IgD-negative memory B cell (primary cell): Measurements from ENCODE around the gene PRELID3B. TPM values are rescaled to one million over a fixed set of nuclear protein-coding genes. Genes with fewer than 3 reads are reported as not detected.

ENCODE experiments used
- H3K27ac Mint-ChIP-seq, 3 donors: one replicate each; pipeline ENCODE4 v1.8.0; 2020 to 2022; ENCODE audit warnings: mild to moderate bottlenecking in 3 of 3, mixed read lengths in 3 of 3, moderate library complexity in 1 of 3
- H3K27me3 Mint-ChIP-seq: one replicate; pipeline ENCODE4 v1.8.0; 2021; ENCODE audit warnings: mixed read lengths
- H3K36me3 Mint-ChIP-seq: one replicate; pipeline ENCODE4 v1.8.0; 2020; ENCODE audit warnings: mild to moderate bottlenecking, mixed read lengths
- H3K4me1 Mint-ChIP-seq, 3 donors: one replicate each; pipeline ENCODE4 v1.8.0; 2020 to 2022; ENCODE audit warnings: mixed read lengths in 3 of 3, mild to moderate bottlenecking in 1 of 3
- H3K4me3 Mint-ChIP-seq, 4 donors: one replicate each; pipeline ENCODE4 v1.8.0; 2020 to 2022; ENCODE audit warnings: mild to moderate bottlenecking in 4 of 4, mixed read lengths in 4 of 4, moderate library complexity in 3 of 4
- H3K9me3 Mint-ChIP-seq, 3 donors: one replicate each; pipeline ENCODE4 v1.8.0; 2020 to 2021; ENCODE audit warnings: mixed read lengths in 3 of 3, mild to moderate bottlenecking in 1 of 3
- polyA plus RNA-seq: library from polyadenylated mRNA; unstranded; fragments of 300-500 nt; fragmentation: Illumina TruSeq; gene quantifications from one replicate; pipeline ENCODE4 v1.2.3, GENCODE V29; 2021

PRELID3B gene
- polyA plus RNA-seq, 1 donor from 2014 or later = 36.5 TPM

DNA sequence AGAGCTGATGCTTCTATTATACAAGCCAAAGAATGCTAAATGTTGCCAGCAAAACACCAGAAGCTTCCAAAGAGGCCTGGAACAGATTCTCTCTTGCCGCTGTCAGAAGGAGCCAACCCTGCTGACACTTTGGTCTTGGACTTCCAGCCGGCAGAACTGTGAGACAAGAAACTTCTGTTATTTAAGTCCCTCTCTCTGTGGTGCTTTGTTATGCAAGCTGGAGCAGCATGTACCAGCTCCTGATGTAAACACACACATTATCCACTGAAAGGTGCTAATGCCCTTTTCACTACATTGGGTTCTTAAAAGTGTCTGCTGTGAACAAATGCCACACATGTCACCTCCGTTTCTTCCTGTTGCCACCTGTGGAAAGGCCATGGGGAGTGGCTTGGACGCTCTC is 25.9 kb upstream of the PRELID3B start:
- Mint-ChIP-seq H3K4me1 (peaks cover 5 to 13% (median 11%) of the 10 kb centered on the region in 3 donors), H3K4me3 (no peak overlapping the region), H3K9me3 (no peaks in the 10 kb centered on the region), H3K36me3 (peaks cover 1% of the 10 kb centered on the region), H3K27me3 (peaks cover 2% of the 10 kb centered on the region), H3K27ac (peak overlapping the region in 1 of 3 donors; percentile 71)

GRCh38 chr20:59064214-59064722 is 21.7 kb upstream of the PRELID3B start:
- Mint-ChIP-seq H3K4me1 (no peaks in the 10 kb centered on the region), H3K27ac (no peak overlapping the region), H3K36me3 (no peaks in the 10 kb centered on the region), H3K9me3 (no peaks in the 10 kb centered on the region), H3K4me3 (no peak overlapping the region), H3K27me3 (peaks cover 1% of the 10 kb centered on the region)

DNA sequence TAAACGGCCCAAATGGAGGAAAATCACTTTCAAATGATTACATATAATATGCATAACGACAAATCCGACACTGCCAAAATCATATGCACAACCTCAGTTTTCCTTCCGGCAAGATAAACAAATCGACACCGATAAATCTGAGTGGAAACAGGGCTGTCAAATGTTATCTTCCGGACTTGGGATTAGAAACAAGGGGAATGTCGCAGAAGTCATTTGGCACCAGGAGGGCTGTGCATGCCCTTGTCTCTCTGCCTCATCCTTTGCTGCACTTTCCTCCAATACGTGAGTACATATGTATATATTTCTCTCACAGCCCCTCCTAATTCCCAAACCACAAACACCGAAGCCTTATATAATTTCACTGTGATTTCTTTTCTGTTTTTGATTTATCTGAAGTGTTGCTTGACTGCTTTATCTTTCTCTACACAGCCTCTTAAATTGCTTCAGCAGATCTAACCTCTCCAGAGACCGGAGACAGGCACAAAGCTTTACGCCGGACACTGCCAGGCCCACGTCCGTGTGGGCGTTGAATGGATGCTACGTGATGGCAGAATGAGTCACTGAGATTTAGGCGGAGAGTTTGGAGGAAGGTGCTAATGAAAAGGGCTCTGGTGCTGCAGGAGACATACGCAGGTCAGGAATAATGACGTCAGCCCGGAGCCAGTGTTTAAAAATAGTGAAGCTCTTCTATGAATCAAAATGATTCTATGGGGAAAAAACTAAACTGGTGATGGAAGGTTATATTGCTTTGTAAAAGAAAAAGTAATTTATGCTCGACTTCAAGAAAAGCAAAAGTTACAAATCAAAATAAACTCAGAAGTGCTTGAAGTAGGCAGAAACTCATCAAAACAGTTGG is 21.0 kb upstream of the PRELID3B start:
- H3K4me3 Mint-ChIP-seq = no peak overlapping the region
- no peaks in the 10 kb centered on the region for H3K9me3 Mint-ChIP-seq
- no peak overlapping the region for H3K27ac Mint-ChIP-seq
- H3K4me1 Mint-ChIP-seq = no peaks in the 10 kb centered on the region
- H3K27me3 Mint-ChIP-seq = peaks cover 1% of the 10 kb centered on the region
- no peaks in the 10 kb centered on the region for H3K36me3 Mint-ChIP-seq

DNA sequence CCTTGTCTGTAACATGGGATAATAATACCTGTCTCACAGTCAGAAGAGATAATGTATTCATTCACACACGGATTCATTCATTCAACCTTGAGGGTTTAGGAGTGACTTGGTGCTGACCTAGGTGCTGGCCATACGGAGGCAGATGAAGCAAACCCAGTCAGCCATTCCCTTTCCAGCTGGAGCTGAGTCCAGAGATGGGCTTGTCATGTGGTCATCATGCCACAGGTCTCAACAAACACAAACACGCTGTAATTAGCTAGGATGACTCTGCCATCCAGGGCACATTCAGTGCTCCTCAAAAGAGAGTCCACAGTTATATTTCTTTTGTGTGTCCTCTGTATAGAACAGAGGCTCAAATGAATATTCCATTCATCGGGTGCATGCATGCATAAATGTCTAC is 19.5 kb upstream of the PRELID3B start:
- no peaks in the 10 kb centered on the region for H3K9me3 Mint-ChIP-seq
- no peak overlapping the region for H3K4me3 Mint-ChIP-seq
- no peak overlapping the region for H3K27ac Mint-ChIP-seq
- no peaks in the 10 kb centered on the region for H3K36me3 Mint-ChIP-seq
- peaks cover 1% of the 10 kb centered on the region for H3K27me3 Mint-ChIP-seq
- no peaks in the 10 kb centered on the region for H3K4me1 Mint-ChIP-seq

- Mint-ChIP-seq H3K36me3 (no peaks in the 10 kb centered on the region), H3K4me1 (peaks cover 0 to 2% (median 0%) of the 10 kb centered on the region in 3 donors), H3K9me3 (no peaks in the 10 kb centered on the region), H3K4me3 (no peak overlapping the region), H3K27me3 (peaks cover 21% of the 10 kb centered on the region), H3K27ac (no peak overlapping the region)
Measured at GRCh38 chr20:59055302-59055701, 12.7 kb upstream of the PRELID3B start.

GRCh38 chr20:59051666-59052185 is 9.1 kb upstream of the PRELID3B start:
- no peaks in the 10 kb centered on the region for H3K9me3 Mint-ChIP-seq
- H3K27ac Mint-ChIP-seq = no peak overlapping the region
- H3K4me1 Mint-ChIP-seq = peaks cover 0 to 10% (median 2%) of the 10 kb centered on the region in 3 donors
- peaks cover 22% of the 10 kb centered on the region for H3K27me3 Mint-ChIP-seq
- H3K4me3 Mint-ChIP-seq = no peak overlapping the region
- no peaks in the 10 kb centered on the region for H3K36me3 Mint-ChIP-seq

DNA sequence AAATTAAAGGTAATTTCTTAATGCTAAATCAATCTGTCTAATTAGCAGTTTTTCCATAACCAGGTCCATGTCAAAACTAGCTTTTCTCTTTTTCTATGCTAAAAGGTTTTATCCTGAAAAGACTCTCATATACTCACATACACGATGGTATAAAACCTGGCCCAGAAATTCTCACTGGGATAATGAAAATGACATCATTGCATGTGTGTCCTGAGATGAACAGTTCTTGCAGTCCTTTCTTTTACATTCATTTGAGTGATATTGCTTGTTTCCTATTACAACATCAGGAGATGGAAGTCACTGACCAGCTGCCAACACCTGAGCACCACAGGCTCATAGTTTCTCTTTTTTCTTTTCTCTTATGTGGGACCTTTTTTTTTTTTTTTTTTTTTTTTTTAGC is 7.9 kb upstream of the PRELID3B start:
- Mint-ChIP-seq H3K27me3 (peaks cover 22% of the 10 kb centered on the region), H3K27ac (no peak overlapping the region), H3K4me3 (no peak overlapping the region), H3K36me3 (no peaks in the 10 kb centered on the region), H3K4me1 (peaks cover 0 to 12% (median 2%) of the 10 kb centered on the region in 3 donors), H3K9me3 (no peaks in the 10 kb centered on the region)

DNA sequence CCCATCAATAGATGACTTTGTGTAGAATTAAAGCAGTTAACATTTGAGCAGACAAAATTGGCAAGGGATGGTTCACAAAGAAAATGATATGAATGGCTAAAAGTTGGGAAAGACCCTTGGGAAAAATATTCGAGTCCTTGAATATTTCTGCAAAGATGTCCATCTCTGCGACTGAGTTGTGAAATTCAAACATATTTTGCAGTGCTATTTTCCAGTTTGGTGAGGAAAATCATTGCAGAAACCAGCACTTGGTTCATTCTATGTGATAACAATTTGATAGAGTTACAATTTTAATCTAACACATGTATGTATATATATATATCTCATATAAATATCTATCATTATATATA is 6.1 kb upstream of the PRELID3B start:
- peaks cover 9 to 25% (median 13%) of the 10 kb centered on the region in 3 donors for H3K4me1 Mint-ChIP-seq
- H3K9me3 Mint-ChIP-seq = no peaks in the 10 kb centered on the region
- H3K27ac Mint-ChIP-seq = no peak overlapping the region
- H3K4me3 Mint-ChIP-seq = no peak overlapping the region
- no peaks in the 10 kb centered on the region for H3K36me3 Mint-ChIP-seq
- peaks cover 18% of the 10 kb centered on the region for H3K27me3 Mint-ChIP-seq

- no peaks in the 10 kb centered on the region for H3K9me3 Mint-ChIP-seq
- no peak overlapping the region for H3K27ac Mint-ChIP-seq
- H3K4me1 Mint-ChIP-seq = peaks cover 14 to 30% (median 17%) of the 10 kb centered on the region in 3 donors
- no peaks in the 10 kb centered on the region for H3K36me3 Mint-ChIP-seq
- H3K4me3 Mint-ChIP-seq = peak overlapping the region in 1 of 4 donors; percentile 11
- peaks cover 18% of the 10 kb centered on the region for H3K27me3 Mint-ChIP-seq
Measured at GRCh38 chr20:59047938-59048680, 5.5 kb upstream of the PRELID3B start.

- H3K4me1 Mint-ChIP-seq = peaks cover 15 to 31% (median 17%) of the 10 kb centered on the region in 3 donors
- peak overlapping the region in 1 of 4 donors; percentile 13 for H3K4me3 Mint-ChIP-seq
- H3K27ac Mint-ChIP-seq = no peak overlapping the region
- H3K9me3 Mint-ChIP-seq = no peaks in the 10 kb centered on the region
- peaks cover 16% of the 10 kb centered on the region for H3K27me3 Mint-ChIP-seq
- no peaks in the 10 kb centered on the region for H3K36me3 Mint-ChIP-seq
Measured at GRCh38 chr20:59046862-59047261, 4.3 kb upstream of the PRELID3B start.

GRCh38 chr20:59044796-59045195 is 2.2 kb upstream of the PRELID3B start:
- Mint-ChIP-seq H3K27ac (peak overlapping the region in 1 of 3 donors; percentile 85), H3K4me3 (peak overlapping the region in 1 of 4 donors; percentile 28), H3K4me1 (peaks cover 30 to 45% (median 36%) of the 10 kb centered on the region in 3 donors), H3K9me3 (no peaks in the 10 kb centered on the region), H3K36me3 (no peaks in the 10 kb centered on the region), H3K27me3 (peaks cover 2% of the 10 kb centered on the region)

DNA sequence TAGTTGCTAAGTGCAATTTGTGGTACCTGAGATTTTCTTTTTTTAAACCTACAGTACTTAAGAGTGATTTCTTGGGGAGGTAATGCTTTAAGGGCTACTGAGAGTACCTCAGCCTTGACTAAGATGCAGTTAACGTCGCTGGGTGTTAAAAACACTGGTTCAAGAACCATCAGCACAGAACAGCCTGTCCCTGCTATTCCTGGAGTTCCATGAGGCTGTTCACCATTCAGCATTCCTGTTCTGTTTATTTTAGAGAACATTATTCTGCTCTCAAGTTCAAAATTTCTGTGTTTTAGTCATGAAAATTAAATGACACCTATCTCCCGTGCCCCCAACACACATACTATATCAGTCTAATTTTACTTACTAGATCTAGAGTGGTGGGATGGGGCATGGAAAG is 1.7 kb upstream of the PRELID3B start:
- no peaks in the 10 kb centered on the region for H3K36me3 Mint-ChIP-seq
- H3K4me3 Mint-ChIP-seq = peak overlapping the region in 1 of 4 donors; percentile 82
- H3K27me3 Mint-ChIP-seq = peaks cover under 1% of the 10 kb centered on the region
- H3K27ac Mint-ChIP-seq = peak overlapping the region in 2 of 3 donors; percentile 85 to 94
- H3K9me3 Mint-ChIP-seq = no peaks in the 10 kb centered on the region
- peaks cover 32 to 49% (median 40%) of the 10 kb centered on the region in 3 donors for H3K4me1 Mint-ChIP-seq

DNA sequence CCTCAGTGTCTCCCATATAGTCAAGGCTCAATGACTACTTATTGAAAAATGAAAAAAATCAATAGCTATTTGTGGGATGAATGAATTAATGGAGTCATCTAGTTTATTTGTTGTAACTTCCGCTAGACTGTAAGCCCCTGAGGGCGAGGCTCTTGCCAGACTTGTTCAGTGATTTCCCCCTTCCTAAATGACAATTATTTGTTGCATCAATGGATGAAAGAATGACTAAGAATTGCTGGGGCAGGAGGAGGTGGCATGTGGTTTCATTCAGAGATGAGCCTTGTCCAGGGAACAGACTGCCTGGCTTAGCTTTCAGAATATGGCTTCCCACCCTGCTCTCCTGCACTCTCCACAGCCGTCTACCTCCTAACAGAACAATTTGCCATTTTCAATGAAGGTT is 1.1 kb upstream of the PRELID3B start:
- H3K4me1 Mint-ChIP-seq = peaks cover 37 to 55% (median 45%) of the 10 kb centered on the region in 3 donors
- no peaks in the 10 kb centered on the region for H3K9me3 Mint-ChIP-seq
- H3K27me3 Mint-ChIP-seq = no peaks in the 10 kb centered on the region
- H3K36me3 Mint-ChIP-seq = no peaks in the 10 kb centered on the region
- H3K27ac Mint-ChIP-seq = peak overlapping the region; percentile 32 to 94 (median 85)
- peak overlapping the region; percentile 82 to 94 (median 90) for H3K4me3 Mint-ChIP-seq

DNA sequence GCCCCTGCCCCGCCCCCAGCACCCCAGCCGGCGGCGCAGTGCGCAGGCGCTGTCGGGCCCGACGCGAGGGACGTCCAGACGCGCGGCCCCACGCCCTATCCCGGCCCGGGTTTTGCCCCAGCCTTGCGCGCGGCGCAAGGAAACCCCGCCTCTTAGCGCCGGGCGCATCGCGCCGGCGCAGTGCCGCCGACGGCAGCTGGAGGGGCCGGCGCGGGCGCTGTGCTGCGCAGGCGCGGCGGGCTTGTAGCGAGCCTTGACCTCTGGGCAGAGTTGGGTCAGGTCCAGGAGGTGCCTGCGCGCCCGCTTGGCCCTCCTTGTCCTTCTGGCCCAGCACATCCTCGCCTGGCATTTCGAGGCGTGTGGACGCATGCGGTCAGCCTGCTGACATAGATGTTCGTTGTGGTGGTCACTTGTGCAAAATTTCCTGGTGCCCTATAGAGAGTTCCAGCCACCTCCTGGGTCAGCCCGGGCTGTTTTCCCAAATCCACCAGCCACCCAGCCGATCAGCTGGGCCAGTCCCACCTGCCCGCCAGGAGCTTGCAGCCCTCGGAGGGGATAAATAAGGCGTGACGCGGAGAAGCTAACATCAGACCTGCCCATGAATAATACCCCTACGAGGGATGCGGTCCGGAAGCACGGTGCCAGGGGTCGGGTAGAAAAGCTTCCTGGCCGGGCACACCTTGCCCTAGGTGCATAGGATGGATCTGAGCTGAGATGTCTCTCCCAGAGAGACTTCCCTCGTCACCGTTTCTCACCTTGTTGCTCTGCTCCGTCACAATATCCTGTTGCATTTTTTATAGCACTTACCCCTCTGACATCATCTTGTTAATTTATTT is 428 bp upstream of the PRELID3B start:
- Mint-ChIP-seq H3K4me1 (peaks cover 37 to 50% (median 45%) of the 10 kb centered on the region in 3 donors), H3K4me3 (peak overlapping the region; percentile 82 to 97 (median 94)), H3K27me3 (no peaks in the 10 kb centered on the region), H3K9me3 (no peaks in the 10 kb centered on the region), H3K27ac (peak overlapping the region; percentile 85 to 95 (median 94)), H3K36me3 (no peaks in the 10 kb centered on the region)
